OCI-LY1 (cell line): Measurements from ENCODE around the gene RNF224.

Experiments used
- CTCF ChIP-seq: fragments of 200-600 bp; sonication (generic), shearing (Covaris generic); IDR thresholded peaks from 2 replicates; pipeline ENCODE4 v1.5.1; 2017; ENCODE audit warnings: mild to moderate bottlenecking, antibody characterized with exemption, low read length, moderate library complexity, mixed read lengths
- EZH2 ChIP-seq: fragments of 200-600 bp; sonication (generic), shearing (Covaris generic); IDR thresholded peaks from 2 replicates; pipeline ENCODE4 v1.8.0; 2017; ENCODE audit warnings: borderline replicate concordance, mixed run types, mild to moderate bottlenecking, antibody characterized with exemption, low read length, moderate library complexity, mixed read lengths

- no peak for TF ChIP-seq CTCF
- TF ChIP-seq EZH2, result no peak
Observed at GRCh38 chr9:137256362-137256761, 29.1 kb downstream of the RNF224 start.
